ENCODE measurements around the gene DUSP16.

DUSP16 gene

GRCh38 chr12:12428961-12429657 is 133.6 kb downstream of the DUSP16 start:
- DNase-seq, result no peak

- DNase-seq, result no peak
Measured at GRCh38 chr12:12428047-12428446, 134.6 kb downstream of the DUSP16 start.

DNA sequence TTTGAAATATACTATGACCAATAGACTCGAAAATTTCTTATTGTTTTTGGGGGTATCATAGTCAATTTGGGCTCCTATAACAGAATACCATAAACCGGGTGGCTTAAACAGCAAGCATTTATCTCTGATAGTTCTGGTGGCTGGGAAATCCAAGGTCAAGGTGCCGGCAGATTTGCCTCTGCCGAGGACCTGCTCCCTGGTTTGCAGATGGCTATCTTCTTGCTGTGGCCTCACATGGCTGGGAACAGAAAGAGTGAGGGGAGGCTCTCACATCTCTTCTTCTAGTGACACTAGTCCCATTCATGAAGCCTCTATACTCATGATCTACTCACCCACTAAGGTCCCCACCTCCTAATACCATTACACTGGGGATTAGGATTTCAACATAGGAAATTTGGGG is 135.1 kb downstream of the DUSP16 start:
- DNase-seq, result no peak

DNA sequence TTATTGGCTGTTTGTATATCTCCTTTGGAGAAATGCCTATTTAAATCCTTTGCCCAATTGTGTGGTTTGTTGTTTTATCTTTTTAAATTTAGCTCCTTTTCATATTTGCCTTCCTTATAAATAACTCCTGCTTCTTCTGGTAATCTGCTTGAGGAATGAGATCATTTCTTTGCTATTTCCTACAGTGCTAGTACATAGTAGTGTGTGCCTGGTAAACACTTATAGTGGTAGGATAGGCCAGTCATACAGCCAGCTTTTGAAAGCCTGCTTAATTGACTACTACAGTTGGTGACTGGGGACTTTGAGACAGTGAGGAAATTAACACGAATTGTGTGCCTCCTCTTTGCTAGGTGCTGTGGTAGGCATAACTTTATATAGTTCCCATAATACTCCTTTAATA is 137.0 kb downstream of the DUSP16 start:
- DNase-seq, result no peak

DNA sequence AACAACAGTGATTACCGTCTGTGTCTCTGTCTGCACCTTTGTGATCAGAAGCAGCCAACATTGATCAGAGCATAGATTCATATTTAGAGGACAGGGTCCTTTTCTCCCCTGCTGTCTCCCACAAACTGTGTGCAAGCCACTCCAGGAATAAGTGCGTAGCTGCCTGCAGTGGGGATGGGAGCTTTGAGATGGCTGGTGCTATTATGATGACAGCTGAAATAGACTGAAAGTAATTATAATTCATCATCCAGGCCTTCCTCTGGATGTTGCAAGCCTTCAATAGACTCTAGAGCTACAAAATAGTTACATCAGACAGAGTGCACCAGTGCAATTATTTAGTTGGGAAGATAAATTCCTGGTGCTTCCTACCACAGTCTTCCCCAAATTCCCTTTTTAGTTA is 137.7 kb downstream of the DUSP16 start:
- DNase-seq, result no peak
